WERI-Rb-1 (cell line): ENCODE results near the gene KIFC3.

Source experiments
- DNase-seq: peaks from one replicate; pipeline ENCODE4 v3.0.0-alpha.2; 2020
- H3K27ac ChIP-seq: fragments of 250-450 bp; sonication (Bioruptor Pico); 2 replicates; pipeline ENCODE4 v1.5.1; 2020; ENCODE audit warnings: mild to moderate bottlenecking, moderate library complexity
- H3K27me3 ChIP-seq: fragments of 250-450 bp; sonication (Bioruptor Pico); 2 replicates; pipeline ENCODE4 v1.5.1; 2021; ENCODE audit warnings: mild to moderate bottlenecking, low read depth, moderate library complexity; ENCODE audit not compliant: insufficient read depth, severe bottlenecking
- H3K36me3 ChIP-seq: fragments of 250-450 bp; sonication (Bioruptor Pico); 2 replicates; pipeline ENCODE4 v1.5.1; 2020; ENCODE audit warnings: mild to moderate bottlenecking, moderate library complexity
- H3K4me3 ChIP-seq: 2 replicates; pipeline ENCODE4 v1.5.1; 2011; ENCODE audit warnings: low read depth, mild to moderate bottlenecking, control low read depth, low read length
- H3K9me3 ChIP-seq: fragments of 250-450 bp; sonication (Bioruptor Pico); 2 replicates; pipeline ENCODE4 v1.5.1; 2021; ENCODE audit warnings: mild to moderate bottlenecking, moderate library complexity; ENCODE audit not compliant: severe bottlenecking
- CTCF ChIP-seq: IDR thresholded peaks from 2 replicates; pipeline ENCODE4 v1.5.1; 2011; ENCODE audit warnings: low read depth, mild to moderate bottlenecking, control low read depth, inconsistent platforms, low read length

Gene KIFC3

GRCh38 chr16:57844416-57845030 is 42.2 kb upstream of the KIFC3 start:
- no peaks in the 10 kb centered on the region for H3K27me3 ChIP-seq
- no peak for DNase-seq
- TF ChIP-seq CTCF, result no peak
- no peak overlapping the region for H3K27ac ChIP-seq
- no peaks in the 10 kb centered on the region for H3K36me3 ChIP-seq
- H3K9me3 ChIP-seq, result no peaks in the 10 kb centered on the region
- no peak overlapping the region for H3K4me3 ChIP-seq

- Histone ChIP-seq H3K36me3 (no peaks in the 10 kb centered on the region), H3K4me3 (no peak overlapping the region), H3K27me3 (no peaks in the 10 kb centered on the region), H3K9me3 (no peaks in the 10 kb centered on the region), H3K27ac (no peak overlapping the region)
- DNase-seq, result no peak
- no peak for TF ChIP-seq CTCF
These were observed 41.1 kb upstream of the KIFC3 start for GRCh38 chr16:57843400-57843799.

GRCh38 chr16:57842601-57843000 is 40.3 kb upstream of the KIFC3 start:
- TF ChIP-seq CTCF, result no peak
- Histone ChIP-seq H3K36me3 (no peaks in the 10 kb centered on the region), H3K27ac (no peak overlapping the region), H3K9me3 (no peaks in the 10 kb centered on the region), H3K27me3 (no peaks in the 10 kb centered on the region), H3K4me3 (no peak overlapping the region)
- no peak for DNase-seq

DNA sequence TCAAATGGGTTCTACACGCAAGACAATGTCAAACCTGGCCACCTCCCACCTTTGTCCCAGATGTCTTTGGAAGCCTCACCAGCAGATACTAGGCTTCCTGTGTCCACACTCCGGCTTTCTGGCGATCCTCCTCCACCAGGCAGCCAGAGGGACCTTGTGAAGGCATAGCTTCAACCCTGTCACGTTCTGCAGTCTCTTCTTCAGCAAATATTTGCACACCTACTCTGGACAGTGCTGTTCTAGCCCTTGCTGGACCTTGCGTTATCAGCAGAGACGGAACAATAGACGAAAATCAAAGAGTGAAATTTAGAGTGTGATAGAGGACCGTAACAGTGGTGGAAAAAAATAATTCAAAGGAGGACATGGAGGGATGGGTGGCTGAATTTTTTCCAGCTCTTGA is 38.5 kb upstream of the KIFC3 start:
- no peak for DNase-seq
- Histone ChIP-seq H3K27ac (no peak overlapping the region), H3K27me3 (no peaks in the 10 kb centered on the region), H3K4me3 (no peak overlapping the region), H3K36me3 (no peaks in the 10 kb centered on the region), H3K9me3 (no peaks in the 10 kb centered on the region)
- no peak for TF ChIP-seq CTCF

- H3K27me3 ChIP-seq, result no peaks in the 10 kb centered on the region
- no peaks in the 10 kb centered on the region for H3K36me3 ChIP-seq
- no peaks in the 10 kb centered on the region for H3K9me3 ChIP-seq
- no peak for DNase-seq
- no peak overlapping the region for H3K27ac ChIP-seq
- H3K4me3 ChIP-seq, result no peak overlapping the region
- no peak for TF ChIP-seq CTCF
These were observed 35.9 kb upstream of the KIFC3 start for GRCh38 chr16:57838161-57838560.
